Measurements from ENCODE around the gene PNPLA5.

Gene PNPLA5

GRCh38 chr22:43860831-43861230 is 31.0 kb downstream of the PNPLA5 start:
- peaks cover 7% of the 10 kb centered on the region for H3K9me3 Mint-ChIP-seq
- no peak overlapping the region for H3K4me3 Mint-ChIP-seq
- H3K4me1 Mint-ChIP-seq (ENCODE audit: low read depth): no peaks in the 10 kb centered on the region
- H3K27ac Mint-ChIP-seq: no peak overlapping the region
- H3K27me3 Mint-ChIP-seq: peaks cover 59% of the 10 kb centered on the region
- intact Hi-C loops (cut with micrococcal nuclease): no loop called here
- no peaks in the 10 kb centered on the region for H3K36me3 Mint-ChIP-seq (ENCODE audit: low read depth)

- Mint-ChIP-seq H3K27ac (no peak overlapping the region), H3K4me1 (ENCODE audit: low read depth) (no peaks in the 10 kb centered on the region), H3K9me3 (peaks cover 7% of the 10 kb centered on the region), H3K27me3 (peaks cover 57% of the 10 kb centered on the region), H3K4me3 (no peak overlapping the region), H3K36me3 (ENCODE audit: low read depth) (no peaks in the 10 kb centered on the region)
- intact Hi-C loops (cut with micrococcal nuclease): no loop called here
Observed at GRCh38 chr22:43860126-43860525, 31.7 kb downstream of the PNPLA5 start.

GRCh38 chr22:43859621-43860020 is 32.2 kb downstream of the PNPLA5 start:
- Mint-ChIP-seq H3K9me3 (peaks cover 7% of the 10 kb centered on the region), H3K27ac (no peak overlapping the region), H3K4me3 (no peak overlapping the region), H3K36me3 (ENCODE audit: low read depth) (no peaks in the 10 kb centered on the region), H3K4me1 (ENCODE audit: low read depth) (no peaks in the 10 kb centered on the region), H3K27me3 (peaks cover 52% of the 10 kb centered on the region)
- intact Hi-C loops (cut with micrococcal nuclease): no loop called here

GRCh38 chr22:43859176-43859575 is 32.6 kb downstream of the PNPLA5 start:
- Mint-ChIP-seq H3K4me1 (ENCODE audit: low read depth) (no peaks in the 10 kb centered on the region), H3K36me3 (ENCODE audit: low read depth) (no peaks in the 10 kb centered on the region)
- intact Hi-C loops (cut with micrococcal nuclease): no loop called here

GRCh38 chr22:43858156-43858895 is 33.5 kb downstream of the PNPLA5 start:
- no peaks in the 10 kb centered on the region for H3K4me1 Mint-ChIP-seq (ENCODE audit: low read depth)
- H3K27ac Mint-ChIP-seq: no peak overlapping the region
- H3K9me3 Mint-ChIP-seq: peaks cover 7% of the 10 kb centered on the region
- intact Hi-C loops (cut with micrococcal nuclease): no loop called here
- peaks cover 42% of the 10 kb centered on the region for H3K27me3 Mint-ChIP-seq
- no peak overlapping the region for H3K4me3 Mint-ChIP-seq
- no peaks in the 10 kb centered on the region for H3K36me3 Mint-ChIP-seq (ENCODE audit: low read depth)

More at GRCh38 chr22:43859176-43859575, 32.6 kb downstream of the PNPLA5 start:
- Mint-ChIP-seq H3K4me3 (no peak overlapping the region), H3K27ac (no peak overlapping the region), H3K9me3 (peaks cover 7% of the 10 kb centered on the region), H3K27me3 (peaks cover 50% of the 10 kb centered on the region)

GRCh38 chr22:43857367-43857766 is 34.4 kb downstream of the PNPLA5 start:
- Mint-ChIP-seq H3K9me3 (peaks cover 7% of the 10 kb centered on the region), H3K36me3 (ENCODE audit: low read depth) (no peaks in the 10 kb centered on the region), H3K27me3 (peaks cover 33% of the 10 kb centered on the region), H3K4me3 (no peak overlapping the region), H3K27ac (no peak overlapping the region), H3K4me1 (ENCODE audit: low read depth) (peaks cover 7% of the 10 kb centered on the region)
- intact Hi-C loops (cut with micrococcal nuclease): no loop called here

- no peaks in the 10 kb centered on the region for H3K36me3 Mint-ChIP-seq (ENCODE audit: low read depth)
- intact Hi-C loops (cut with micrococcal nuclease): no loop called here
- peaks cover 7% of the 10 kb centered on the region for H3K9me3 Mint-ChIP-seq
- H3K4me1 Mint-ChIP-seq (ENCODE audit: low read depth): peaks cover 7% of the 10 kb centered on the region
- H3K27ac Mint-ChIP-seq: no peak overlapping the region
- no peak overlapping the region for H3K4me3 Mint-ChIP-seq
- peaks cover 21% of the 10 kb centered on the region for H3K27me3 Mint-ChIP-seq
Observed at GRCh38 chr22:43855431-43855830, 36.4 kb downstream of the PNPLA5 start.

- H3K27me3 Mint-ChIP-seq: peaks cover 17% of the 10 kb centered on the region
- intact Hi-C loops (cut with micrococcal nuclease): no loop called here
- H3K4me3 Mint-ChIP-seq: no peak overlapping the region
- no peak overlapping the region for H3K27ac Mint-ChIP-seq
- H3K9me3 Mint-ChIP-seq: peaks cover 7% of the 10 kb centered on the region
- no peaks in the 10 kb centered on the region for H3K36me3 Mint-ChIP-seq (ENCODE audit: low read depth)
- H3K4me1 Mint-ChIP-seq (ENCODE audit: low read depth): peaks cover 7% of the 10 kb centered on the region
Observed at GRCh38 chr22:43854786-43855271, 37.0 kb downstream of the PNPLA5 start.

- intact Hi-C loops (cut with micrococcal nuclease): no loop called here
- H3K27ac Mint-ChIP-seq: no peak overlapping the region
Observed at GRCh38 chr22:43854121-43854785, 37.6 kb downstream of the PNPLA5 start.

GRCh38 chr22:43853328-43853931 is 38.4 kb downstream of the PNPLA5 start:
- Mint-ChIP-seq H3K36me3 (ENCODE audit: low read depth) (no peaks in the 10 kb centered on the region), H3K27me3 (peaks cover 9% of the 10 kb centered on the region), H3K9me3 (peaks cover 7% of the 10 kb centered on the region), H3K27ac (no peak overlapping the region), H3K4me3 (no peak overlapping the region), H3K4me1 (ENCODE audit: low read depth) (peaks cover 7% of the 10 kb centered on the region)
- intact Hi-C loops (cut with micrococcal nuclease): no loop called here

More at GRCh38 chr22:43854121-43854785, 37.6 kb downstream of the PNPLA5 start:
- Mint-ChIP-seq H3K9me3 (peaks cover 7% of the 10 kb centered on the region), H3K4me1 (ENCODE audit: low read depth) (peaks cover 7% of the 10 kb centered on the region), H3K4me3 (no peak overlapping the region), H3K36me3 (ENCODE audit: low read depth) (no peaks in the 10 kb centered on the region), H3K27me3 (peaks cover 16% of the 10 kb centered on the region)

- Mint-ChIP-seq H3K27me3 (peaks cover 9% of the 10 kb centered on the region), H3K9me3 (peaks cover 7% of the 10 kb centered on the region), H3K27ac (no peak overlapping the region), H3K4me1 (ENCODE audit: low read depth) (peaks cover 7% of the 10 kb centered on the region), H3K36me3 (ENCODE audit: low read depth) (no peaks in the 10 kb centered on the region), H3K4me3 (no peak overlapping the region)
- intact Hi-C loops (cut with micrococcal nuclease): no loop called here
Observed at GRCh38 chr22:43852573-43853327, 39.1 kb downstream of the PNPLA5 start.

GRCh38 chr22:43851979-43852307 is 39.9 kb downstream of the PNPLA5 start:
- H3K4me3 Mint-ChIP-seq: no peak overlapping the region
- H3K27ac Mint-ChIP-seq: no peak overlapping the region
- peaks cover 7% of the 10 kb centered on the region for H3K4me1 Mint-ChIP-seq (ENCODE audit: low read depth)
- H3K9me3 Mint-ChIP-seq: peaks cover 4% of the 10 kb centered on the region
- no peaks in the 10 kb centered on the region for H3K36me3 Mint-ChIP-seq (ENCODE audit: low read depth)
- H3K27me3 Mint-ChIP-seq: peaks cover 5% of the 10 kb centered on the region
- intact Hi-C loops (cut with micrococcal nuclease): no loop called here

- Mint-ChIP-seq H3K4me3 (no peak overlapping the region), H3K27ac (no peak overlapping the region), H3K36me3 (ENCODE audit: low read depth) (no peaks in the 10 kb centered on the region), H3K27me3 (peaks cover 4% of the 10 kb centered on the region), H3K4me1 (ENCODE audit: low read depth) (peaks cover 7% of the 10 kb centered on the region), H3K9me3 (no peaks in the 10 kb centered on the region)
- intact Hi-C loops (cut with micrococcal nuclease): no loop called here
Observed at GRCh38 chr22:43851058-43851978, 40.5 kb downstream of the PNPLA5 start.
